GM23338 (cell line): ENCODE data around the gene KIFC1. TPM values are rescaled to one million over a fixed set of nuclear protein-coding genes. Genes with fewer than 3 reads are reported as not detected.

Source experiments
- ATAC-seq: fragments of 200-7000 bp; cut with Tn5 transposase; 3 replicates; pipeline ENCODE4 v1.9.1; 2020
- DNase-seq: peaks from one replicate; pipeline ENCODE4 v3.0.0-alpha.2; 2015; ENCODE audit warnings: low spot score
- H2AFZ ChIP-seq: fragments of 200-600 bp; sonication (generic); 2 replicates; pipeline ENCODE4 v1.8.0; 2016; ENCODE audit warnings: antibody characterized with exemption, mild to moderate bottlenecking, moderate library complexity
- H3F3A ChIP-seq: fragments of 200-600 bp; sonication (generic); replicated peaks from 2 replicates; pipeline ENCODE4 v1.8.0; 2017; ENCODE audit warnings: antibody characterized with exemption, mixed run types, low read depth
- H3K27ac ChIP-seq: fragments of 200-600 bp; sonication (generic); 2 replicates; pipeline ENCODE4 v1.6.1; 2016; ENCODE audit warnings: low read depth
- H3K27me3 ChIP-seq: fragments of 200-600 bp; sonication (generic); 2 replicates; pipeline ENCODE4 v1.8.0; 2016; ENCODE audit warnings: mild to moderate bottlenecking, mixed run types, moderate library complexity; ENCODE audit not compliant: insufficient read depth
- H3K36me3 ChIP-seq: fragments of 200-600 bp; sonication (generic); 2 replicates; pipeline ENCODE4 v1.8.0; 2016; ENCODE audit warnings: mild to moderate bottlenecking; ENCODE audit not compliant: insufficient read depth
- H3K4me1 ChIP-seq: fragments of 200-600 bp; sonication (generic); 2 replicates; pipeline ENCODE4 v1.8.0; 2016; ENCODE audit warnings: mild to moderate bottlenecking, moderate library complexity; ENCODE audit not compliant: insufficient read depth
- H3K4me2 ChIP-seq: fragments of 200-600 bp; sonication (generic); 2 replicates; pipeline ENCODE4 v1.7.1; 2017; ENCODE audit warnings: mixed run types
- H3K4me3 ChIP-seq: fragments of 200-600 bp; sonication (generic); 2 replicates; pipeline ENCODE4 v1.6.1; 2016; ENCODE audit warnings: mixed run types
- H3K79me2 ChIP-seq: fragments of 200-600 bp; sonication (generic); replicated peaks from 2 replicates; pipeline ENCODE4 v1.8.0; 2017; ENCODE audit warnings: mild to moderate bottlenecking; ENCODE audit not compliant: insufficient read depth
- H3K9me2 ChIP-seq: fragments of 200-600 bp; sonication (generic); 2 replicates; pipeline ENCODE4 v1.8.0; 2017; ENCODE audit not compliant: insufficient read depth
- H4K20me1 ChIP-seq: fragments of 200-600 bp; sonication (generic); replicated peaks from 2 replicates; pipeline ENCODE4 v1.8.0; 2017; ENCODE audit warnings: mild to moderate bottlenecking; ENCODE audit not compliant: insufficient read depth
- H3K27ac Mint-ChIP-seq: 2 replicates; pipeline ENCODE4 v1.8.0; 2020; ENCODE audit warnings: inconsistent platforms, mild to moderate bottlenecking, moderate library complexity, mixed read lengths
- H3K27me3 Mint-ChIP-seq: 3 replicates; pipeline ENCODE4 v1.8.0; 2022; ENCODE audit warnings: low read depth, mild to moderate bottlenecking, moderate library complexity, mixed read lengths, inconsistent platforms; ENCODE audit not compliant: insufficient read depth, poor library complexity
- H3K36me3 Mint-ChIP-seq: 3 replicates; pipeline ENCODE4 v1.8.0; 2021; ENCODE audit warnings: low read depth, mild to moderate bottlenecking, inconsistent platforms, moderate library complexity, mixed read lengths
- H3K4me1 Mint-ChIP-seq: 3 replicates; pipeline ENCODE4 v1.8.0; 2020; ENCODE audit warnings: mild to moderate bottlenecking, inconsistent platforms, mixed read lengths
- H3K4me3 Mint-ChIP-seq: 3 replicates; pipeline ENCODE4 v1.8.0; 2021; ENCODE audit warnings: moderate library complexity, mild to moderate bottlenecking, inconsistent platforms, mixed read lengths
- H3K9me3 Mint-ChIP-seq: 3 replicates; pipeline ENCODE4 v1.8.0; 2020; ENCODE audit warnings: moderate library complexity, mild to moderate bottlenecking, inconsistent platforms, mixed read lengths
- ZNF114 ChIP-seq: fragments of 250-450 bp; sonication (Bioruptor Pico); IDR thresholded peaks from 2 replicates; pipeline ENCODE4 v1.5.0; 2020; ENCODE audit warnings: mild to moderate bottlenecking, moderate library complexity
- polyA plus RNA-seq: library from polyadenylated mRNA; unstranded; fragments of >200 nt; fragmentation: Nextera tagmentation; extraction: Ambion mirVana; gene quantifications from 2 replicates; pipeline ENCODE4 v1.2.1, GENCODE V29; 2016
- total RNA-seq: library from RNA; depleted of rRNA; stranded (reverse); fragments of >200 nt; shearing (Covaris generic); gene quantifications from 2 replicates; pipeline ENCODE4 v1.2.3, GENCODE V29; 2014
- TF ChIP-seq, protein P1 (sequence below): fragments of 250-450 bp; sonication (Bioruptor Pico); IDR thresholded peaks from 2 replicates; pipeline ENCODE4 v1.5.0; 2020; ENCODE audit warnings: mild to moderate bottlenecking, moderate library complexity
- TF ChIP-seq, protein P2 (sequence below): IDR thresholded peaks from one replicate; pipeline ENCODE4 v1.6.1; 2018; ENCODE audit warnings: antibody characterized with exemption; ENCODE audit not compliant: unreplicated experiment

KIFC1 gene
- total and polyA plus RNA-seq, 2 experiments from 2014 or later, result 10.3 to 61.7 TPM

DNA sequence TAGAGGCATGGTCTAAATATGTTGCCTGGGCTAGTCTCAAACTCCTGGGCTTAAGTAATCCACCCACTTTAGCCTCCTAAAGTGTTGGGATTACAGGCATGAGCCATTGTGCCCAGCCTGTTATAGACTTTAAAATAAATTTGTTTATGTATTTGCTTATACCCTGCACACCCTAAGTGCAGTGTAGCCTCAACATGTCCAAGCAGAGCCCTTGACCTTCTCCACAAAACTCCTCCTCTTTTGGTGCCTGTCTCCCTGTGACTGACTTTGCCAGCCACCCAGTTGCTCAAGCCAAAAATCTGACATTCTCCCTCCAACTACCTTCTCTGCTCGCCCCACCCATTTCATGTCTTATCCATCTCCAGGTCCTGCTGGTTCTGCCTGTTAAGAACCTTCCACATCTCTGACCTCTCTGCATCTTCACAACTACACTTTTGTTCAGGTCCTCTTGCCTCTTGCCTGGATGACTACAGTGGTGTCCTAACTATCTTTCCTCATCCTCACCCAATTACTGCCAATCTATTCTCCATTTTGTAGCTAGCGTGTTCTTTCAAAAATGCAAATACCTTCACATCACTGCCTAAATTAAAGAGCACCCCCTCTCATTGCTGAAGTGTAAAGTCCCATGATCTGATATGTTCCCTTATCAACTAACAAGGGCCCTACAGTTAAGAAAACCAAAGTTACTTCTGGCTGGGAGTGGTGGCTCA, 11.2 kb upstream of the KIFC1 start:
- H3K27ac ChIP-seq, result no peak overlapping the region
- no peaks in the 10 kb centered on the region for H3K9me3 Mint-ChIP-seq
- H3K27ac Mint-ChIP-seq, result no peak overlapping the region
- H2AFZ ChIP-seq, result no peak overlapping the region; the same call in 1 of the 2 replicates
- no peak overlapping the region for H3K4me3 ChIP-seq
- H3K79me2 ChIP-seq, result no peaks in the 10 kb centered on the region
- no peaks in the 10 kb centered on the region for H4K20me1 ChIP-seq
- DNase-seq, result no peak
- H3K9me2 ChIP-seq, result no peaks in the 10 kb centered on the region
- H3K27me3 ChIP-seq, result no peaks in the 10 kb centered on the region
- no peaks in the 10 kb centered on the region for H3K36me3 ChIP-seq
- peaks cover 6% of the 10 kb centered on the region; the same call in 2 of the 3 replicates for H3K4me1 Mint-ChIP-seq
- no peak for TF ChIP-seq ZNF114 (CRISPR knock-in tag)
- TF ChIP-seq, protein P1, sequence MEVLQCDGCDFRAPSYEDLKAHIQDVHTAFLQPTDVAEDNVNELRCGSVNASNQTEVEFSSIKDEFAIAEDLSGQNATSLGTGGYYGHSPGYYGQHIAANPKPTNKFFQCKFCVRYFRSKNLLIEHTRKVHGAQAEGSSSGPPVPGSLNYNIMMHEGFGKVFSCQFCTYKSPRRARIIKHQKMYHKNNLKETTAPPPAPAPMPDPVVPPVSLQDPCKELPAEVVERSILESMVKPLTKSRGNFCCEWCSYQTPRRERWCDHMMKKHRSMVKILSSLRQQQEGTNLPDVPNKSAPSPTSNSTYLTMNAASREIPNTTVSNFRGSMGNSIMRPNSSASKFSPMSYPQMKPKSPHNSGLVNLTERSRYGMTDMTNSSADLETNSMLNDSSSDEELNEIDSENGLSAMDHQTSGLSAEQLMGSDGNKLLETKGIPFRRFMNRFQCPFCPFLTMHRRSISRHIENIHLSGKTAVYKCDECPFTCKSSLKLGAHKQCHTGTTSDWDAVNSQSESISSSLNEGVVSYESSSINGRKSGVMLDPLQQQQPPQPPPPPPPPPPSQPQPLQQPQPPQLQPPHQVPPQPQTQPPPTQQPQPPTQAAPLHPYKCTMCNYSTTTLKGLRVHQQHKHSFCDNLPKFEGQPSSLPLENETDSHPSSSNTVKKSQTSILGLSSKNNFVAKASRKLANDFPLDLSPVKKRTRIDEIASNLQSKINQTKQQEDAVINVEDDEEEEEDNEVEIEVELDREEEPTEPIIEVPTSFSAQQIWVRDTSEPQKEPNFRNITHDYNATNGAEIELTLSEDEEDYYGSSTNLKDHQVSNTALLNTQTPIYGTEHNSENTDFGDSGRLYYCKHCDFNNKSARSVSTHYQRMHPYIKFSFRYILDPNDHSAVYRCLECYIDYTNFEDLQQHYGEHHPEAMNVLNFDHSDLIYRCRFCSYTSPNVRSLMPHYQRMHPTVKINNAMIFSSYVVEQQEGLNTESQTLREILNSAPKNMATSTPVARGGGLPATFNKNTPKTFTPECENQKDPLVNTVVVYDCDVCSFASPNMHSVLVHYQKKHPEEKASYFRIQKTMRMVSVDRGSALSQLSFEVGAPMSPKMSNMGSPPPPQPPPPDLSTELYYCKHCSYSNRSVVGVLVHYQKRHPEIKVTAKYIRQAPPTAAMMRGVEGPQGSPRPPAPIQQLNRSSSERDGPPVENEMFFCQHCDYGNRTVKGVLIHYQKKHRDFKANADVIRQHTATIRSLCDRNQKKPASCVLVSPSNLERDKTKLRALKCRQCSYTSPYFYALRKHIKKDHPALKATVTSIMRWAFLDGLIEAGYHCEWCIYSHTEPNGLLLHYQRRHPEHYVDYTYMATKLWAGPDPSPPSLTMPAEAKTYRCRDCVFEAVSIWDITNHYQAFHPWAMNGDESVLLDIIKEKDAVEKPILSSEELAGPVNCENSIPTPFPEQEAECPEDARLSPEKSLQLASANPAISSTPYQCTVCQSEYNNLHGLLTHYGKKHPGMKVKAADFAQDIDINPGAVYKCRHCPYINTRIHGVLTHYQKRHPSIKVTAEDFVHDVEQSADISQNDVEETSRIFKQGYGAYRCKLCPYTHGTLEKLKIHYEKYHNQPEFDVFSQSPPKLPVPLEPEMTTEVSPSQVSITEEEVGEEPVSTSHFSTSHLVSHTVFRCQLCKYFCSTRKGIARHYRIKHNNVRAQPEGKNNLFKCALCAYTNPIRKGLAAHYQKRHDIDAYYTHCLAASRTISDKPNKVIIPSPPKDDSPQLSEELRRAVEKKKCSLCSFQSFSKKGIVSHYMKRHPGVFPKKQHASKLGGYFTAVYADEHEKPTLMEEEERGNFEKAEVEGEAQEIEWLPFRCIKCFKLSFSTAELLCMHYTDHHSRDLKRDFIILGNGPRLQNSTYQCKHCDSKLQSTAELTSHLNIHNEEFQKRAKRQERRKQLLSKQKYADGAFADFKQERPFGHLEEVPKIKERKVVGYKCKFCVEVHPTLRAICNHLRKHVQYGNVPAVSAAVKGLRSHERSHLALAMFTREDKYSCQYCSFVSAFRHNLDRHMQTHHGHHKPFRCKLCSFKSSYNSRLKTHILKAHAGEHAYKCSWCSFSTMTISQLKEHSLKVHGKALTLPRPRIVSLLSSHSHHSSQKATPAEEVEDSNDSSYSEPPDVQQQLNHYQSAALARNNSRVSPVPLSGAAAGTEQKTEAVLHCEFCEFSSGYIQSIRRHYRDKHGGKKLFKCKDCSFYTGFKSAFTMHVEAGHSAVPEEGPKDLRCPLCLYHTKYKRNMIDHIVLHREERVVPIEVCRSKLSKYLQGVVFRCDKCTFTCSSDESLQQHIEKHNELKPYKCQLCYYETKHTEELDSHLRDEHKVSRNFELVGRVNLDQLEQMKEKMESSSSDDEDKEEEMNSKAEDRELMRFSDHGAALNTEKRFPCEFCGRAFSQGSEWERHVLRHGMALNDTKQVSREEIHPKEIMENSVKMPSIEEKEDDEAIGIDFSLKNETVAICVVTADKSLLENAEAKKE (CRISPR knock-in tag), result no peak
- TF ChIP-seq, protein P2, sequence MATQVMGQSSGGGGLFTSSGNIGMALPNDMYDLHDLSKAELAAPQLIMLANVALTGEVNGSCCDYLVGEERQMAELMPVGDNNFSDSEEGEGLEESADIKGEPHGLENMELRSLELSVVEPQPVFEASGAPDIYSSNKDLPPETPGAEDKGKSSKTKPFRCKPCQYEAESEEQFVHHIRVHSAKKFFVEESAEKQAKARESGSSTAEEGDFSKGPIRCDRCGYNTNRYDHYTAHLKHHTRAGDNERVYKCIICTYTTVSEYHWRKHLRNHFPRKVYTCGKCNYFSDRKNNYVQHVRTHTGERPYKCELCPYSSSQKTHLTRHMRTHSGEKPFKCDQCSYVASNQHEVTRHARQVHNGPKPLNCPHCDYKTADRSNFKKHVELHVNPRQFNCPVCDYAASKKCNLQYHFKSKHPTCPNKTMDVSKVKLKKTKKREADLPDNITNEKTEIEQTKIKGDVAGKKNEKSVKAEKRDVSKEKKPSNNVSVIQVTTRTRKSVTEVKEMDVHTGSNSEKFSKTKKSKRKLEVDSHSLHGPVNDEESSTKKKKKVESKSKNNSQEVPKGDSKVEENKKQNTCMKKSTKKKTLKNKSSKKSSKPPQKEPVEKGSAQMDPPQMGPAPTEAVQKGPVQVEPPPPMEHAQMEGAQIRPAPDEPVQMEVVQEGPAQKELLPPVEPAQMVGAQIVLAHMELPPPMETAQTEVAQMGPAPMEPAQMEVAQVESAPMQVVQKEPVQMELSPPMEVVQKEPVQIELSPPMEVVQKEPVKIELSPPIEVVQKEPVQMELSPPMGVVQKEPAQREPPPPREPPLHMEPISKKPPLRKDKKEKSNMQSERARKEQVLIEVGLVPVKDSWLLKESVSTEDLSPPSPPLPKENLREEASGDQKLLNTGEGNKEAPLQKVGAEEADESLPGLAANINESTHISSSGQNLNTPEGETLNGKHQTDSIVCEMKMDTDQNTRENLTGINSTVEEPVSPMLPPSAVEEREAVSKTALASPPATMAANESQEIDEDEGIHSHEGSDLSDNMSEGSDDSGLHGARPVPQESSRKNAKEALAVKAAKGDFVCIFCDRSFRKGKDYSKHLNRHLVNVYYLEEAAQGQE, result no peak
- no peaks in the 10 kb centered on the region for H3F3A ChIP-seq
- no peak for ATAC-seq
- H3K27me3 Mint-ChIP-seq, result peaks cover 9% of the 10 kb centered on the region
- no peak overlapping the region for H3K4me3 Mint-ChIP-seq
- H3K36me3 Mint-ChIP-seq, result no peaks in the 10 kb centered on the region
- no peak overlapping the region for H3K4me2 ChIP-seq
- peaks cover 5% of the 10 kb centered on the region; the same call in 1 of the 2 replicates for H3K4me1 ChIP-seq
